Spleen (tissue), 7 donors: ENCODE data around the gene CTDSP2.

ENCODE experiments used
- CTCF ChIP-seq, 11 experiments: fragments of 200-600 bp in 7 of 11; fragments of 450-650 bp in 4 of 11; sonication (generic) in 4 of 11; IDR thresholded peaks in 8 of 11; conservative IDR thresholded peaks in 3 of 11; 1 replicate in 7 of 11; 2 replicates in 4 of 11; pipeline versions ENCODE4 v1.4.0 to v1.8.0; 2016 to 2021; ENCODE audit warnings: antibody characterized with exemption in 11 of 11, inconsistent platforms in 4 of 11, mild to moderate bottlenecking in 1 of 11
- POLR2A ChIP-seq, 3 donors: fragments of 450-650 bp; IDR thresholded peaks; one replicate each; pipeline ENCODE4 v1.5.1; 2017; ENCODE audit warnings: antibody characterized with exemption in 3 of 3, mild to moderate bottlenecking in 1 of 3
- POLR2AphosphoS5 ChIP-seq, 3 donors: sonication (generic); formaldehyde crosslinking; IDR thresholded peaks; one replicate each; pipeline ENCODE4 v1.5.1; 2017; ENCODE audit warnings: antibody characterized with exemption in 3 of 3
- donor health status: DM: no; HTN: no; CAD: no; lungs with moderate emphysema.
- donor health status: DM: no; HTN: no; CAD: no.
- donor health status: DM: no; HTN: no; CAD: no.

- no peak for TF ChIP-seq CTCF (IDR thresholded peaks at IDR 0.05 in 8 of 11, conservative IDR thresholded peaks at IDR 0.05 in 3 of 11)
- no peak for TF ChIP-seq POLR2A (IDR thresholded peaks at IDR 0.05)
- no peak for TF ChIP-seq POLR2AphosphoS5 (IDR thresholded peaks at IDR 0.05)
These were observed 75.2 kb downstream of the CTDSP2 start for GRCh38 chr12:57771236-57771872.
